T-cell (primary cell): ENCODE results near the gene NAV2. TPM values are rescaled to one million over a fixed set of nuclear protein-coding genes. Genes with fewer than 3 reads are reported as not detected.

ENCODE experiments used
- ATAC-seq, 4 experiments: fragments of 200-7000 bp in 3 of 4; fragments of 150-1000 bp in 1 of 4; cut with Tn5 transposase; replicated peaks in 1 of 4; 1 replicate in 3 of 4; 2 replicates in 1 of 4; pipeline ENCODE4 v1.10.0; 2021; ENCODE audit warnings: moderate library complexity in 3 of 4, mild to moderate bottlenecking in 2 of 4, moderate number of reproducible peaks in 1 of 4
- CTCF ChIA-PET, 2 donors: fragments of 300-600 bp; sonication (Branson Sonifier 250); formaldehyde crosslinking; loops; one replicate each; lab custom pipeline; 2022; ENCODE audit warnings: antibody characterized with exemption in 2 of 2; lab: Charles Lee
- POLR2A ChIA-PET, 2 donors: fragments of 300-600 bp; sonication (Branson Sonifier 250); formaldehyde crosslinking; loops; one replicate each; lab custom pipeline; 2022; ENCODE audit warnings: antibody characterized with exemption in 2 of 2; lab: Charles Lee
- DNase-seq, 35 experiments: peaks; one replicate each; pipeline versions ENCODE4 v3.0.0 to v3.0.0-alpha.2; 2013 to 2023
- H3K27ac ChIP-seq: one replicate; pipeline ENCODE4 v1.5.1; 2013; ENCODE audit warnings: low read length
- H3K27me3 ChIP-seq, 2 experiments: replicated peaks in 1 of 2; 1 replicate in 1 of 2; 2 replicates in 1 of 2; pipeline versions ENCODE4 v1.6.1 to v1.7.0; 2013; ENCODE audit warnings: low read length in 1 of 2, mixed read lengths in 1 of 2; ENCODE audit not compliant: control insufficient read depth in 2 of 2, insufficient read depth in 2 of 2; ENCODE audit errors: extremely low read depth in 1 of 2
- H3K36me3 ChIP-seq, 2 donors: 1 replicate in 1 of 2; 2 replicates in 1 of 2; pipeline versions ENCODE4 v1.6.1 to v1.7.0; 2013; ENCODE audit warnings: low read length in 1 of 2; ENCODE audit not compliant: control insufficient read depth in 2 of 2, insufficient read depth in 1 of 2; ENCODE audit errors: extremely low read depth in 1 of 2
- H3K4me1 ChIP-seq, 2 experiments: 1 replicate in 1 of 2; 2 replicates in 1 of 2; pipeline versions ENCODE4 v1.6.1 to v1.7.0; 2013; ENCODE audit warnings: low read length in 2 of 2, mixed read lengths in 1 of 2; ENCODE audit not compliant: insufficient read depth in 2 of 2, control insufficient read depth in 1 of 2; ENCODE audit errors: extremely low read depth in 1 of 2
- H3K4me3 ChIP-seq, 2 donors: 1 replicate in 1 of 2; 2 replicates in 1 of 2; pipeline versions ENCODE4 v1.5.1 to v1.7.0; 2013; ENCODE audit warnings: mild to moderate bottlenecking in 2 of 2, low read length in 1 of 2, moderate library complexity in 1 of 2; ENCODE audit not compliant: control insufficient read depth in 1 of 2; ENCODE audit errors: extremely low read depth in 1 of 2
- H3K9me3 ChIP-seq: 2 replicates; pipeline ENCODE4 v1.7.0; 2013
- H3K27ac Mint-ChIP-seq, 2 donors: one replicate each; pipeline ENCODE4 v1.8.0; 2020 to 2021; ENCODE audit warnings: mild to moderate bottlenecking in 2 of 2, mixed read lengths in 2 of 2
- H3K27me3 Mint-ChIP-seq, 2 donors: one replicate each; pipeline ENCODE4 v1.8.0; 2021 to 2022; ENCODE audit warnings: mixed read lengths in 2 of 2
- H3K36me3 Mint-ChIP-seq: one replicate; pipeline ENCODE4 v1.8.0; 2021; ENCODE audit warnings: mixed read lengths
- H3K4me1 Mint-ChIP-seq, 3 donors: one replicate each; pipeline ENCODE4 v1.8.0; 2020 to 2022; ENCODE audit warnings: mixed read lengths in 3 of 3, mild to moderate bottlenecking in 1 of 3
- H3K4me3 Mint-ChIP-seq, 3 donors: one replicate each; pipeline ENCODE4 v1.8.0; 2020 to 2022; ENCODE audit warnings: mild to moderate bottlenecking in 3 of 3, mixed read lengths in 3 of 3, moderate library complexity in 3 of 3
- H3K9me3 Mint-ChIP-seq, 3 donors: one replicate each; pipeline ENCODE4 v1.8.0; 2020 to 2022; ENCODE audit warnings: mixed read lengths in 3 of 3
- WGBS: methylation state at CpG from one replicate; pipeline ENCODE4 v1.1.5; 2013; ENCODE audit warnings: missing lambda C conversion rate; ENCODE audit not compliant: insufficient coverage; 5-methylcytosine and 5-hydroxymethylcytosine counted together
- total RNA-seq, 35 experiments: library from RNA in 6 of 35; stranded (reverse) in 6 of 35; fragments of 120-200 nt in 1 of 35; gene quantifications; one replicate each; pipeline versions ENCODE4 v1.2.1 to v1.2.4 and lab custom pipeline; 2013 to 2026

NAV2 gene
- total RNA-seq, 5 donors from 2014 or later (not counting 1 experiment from before 2014, with no cell fraction given) = 0.55 to 3.0 (median 1.8) TPM

DNA sequence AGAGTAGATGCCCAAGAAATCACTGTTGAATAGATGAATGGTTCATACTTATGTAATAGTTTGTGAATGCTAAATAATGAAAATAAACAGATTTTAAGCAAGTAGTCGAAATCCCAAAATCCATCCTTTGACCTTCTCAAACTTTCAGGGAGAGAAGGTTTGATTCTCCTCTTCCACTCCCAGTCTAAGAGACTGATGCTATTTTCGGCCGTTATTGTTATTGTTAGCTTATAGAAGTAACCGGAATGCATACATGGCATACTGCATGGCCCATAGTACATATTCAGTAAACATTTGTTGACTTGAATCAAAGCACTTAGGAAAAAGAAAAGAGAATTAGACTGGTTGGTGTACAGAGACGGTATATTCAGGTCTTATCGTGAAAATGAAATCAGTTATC lies 76.6 kb downstream of the NAV2 start:
- CTCF ChIA-PET = no interaction called here
- ATAC-seq (no peak), DNase-seq (no peak)
- H3K36me3 ChIP-seq = no peaks in the 10 kb centered on the region
- H3K4me3 Mint-ChIP-seq = no peak overlapping the region
- H3K4me3 ChIP-seq = no peak overlapping the region
- H3K27ac Mint-ChIP-seq = no peak overlapping the region
- no peaks in the 10 kb centered on the region for H3K36me3 Mint-ChIP-seq
- peaks cover 24 to 25% of the 10 kb centered on the region in 2 donors for H3K27me3 Mint-ChIP-seq
- H3K4me1 Mint-ChIP-seq = no peaks in the 10 kb centered on the region
- no peaks in the 10 kb centered on the region for H3K9me3 ChIP-seq
- H3K4me1 ChIP-seq = no peaks in the 10 kb centered on the region
- no peaks in the 10 kb centered on the region for H3K9me3 Mint-ChIP-seq
- POLR2A ChIA-PET = interaction anchor here in 1 of 2 donors (0.9 kb wide), 1 partner anchor 17 kb away, joined by 3 read pairs; no protein-coding TSS in a partner anchor
- no peak overlapping the region for H3K27ac ChIP-seq
- WGBS = 100% methylated on average over 2 of the region's 6 CpGs
- H3K27me3 ChIP-seq = peaks cover 0 to 3% of the 10 kb centered on the region in 2 experiments

DNA sequence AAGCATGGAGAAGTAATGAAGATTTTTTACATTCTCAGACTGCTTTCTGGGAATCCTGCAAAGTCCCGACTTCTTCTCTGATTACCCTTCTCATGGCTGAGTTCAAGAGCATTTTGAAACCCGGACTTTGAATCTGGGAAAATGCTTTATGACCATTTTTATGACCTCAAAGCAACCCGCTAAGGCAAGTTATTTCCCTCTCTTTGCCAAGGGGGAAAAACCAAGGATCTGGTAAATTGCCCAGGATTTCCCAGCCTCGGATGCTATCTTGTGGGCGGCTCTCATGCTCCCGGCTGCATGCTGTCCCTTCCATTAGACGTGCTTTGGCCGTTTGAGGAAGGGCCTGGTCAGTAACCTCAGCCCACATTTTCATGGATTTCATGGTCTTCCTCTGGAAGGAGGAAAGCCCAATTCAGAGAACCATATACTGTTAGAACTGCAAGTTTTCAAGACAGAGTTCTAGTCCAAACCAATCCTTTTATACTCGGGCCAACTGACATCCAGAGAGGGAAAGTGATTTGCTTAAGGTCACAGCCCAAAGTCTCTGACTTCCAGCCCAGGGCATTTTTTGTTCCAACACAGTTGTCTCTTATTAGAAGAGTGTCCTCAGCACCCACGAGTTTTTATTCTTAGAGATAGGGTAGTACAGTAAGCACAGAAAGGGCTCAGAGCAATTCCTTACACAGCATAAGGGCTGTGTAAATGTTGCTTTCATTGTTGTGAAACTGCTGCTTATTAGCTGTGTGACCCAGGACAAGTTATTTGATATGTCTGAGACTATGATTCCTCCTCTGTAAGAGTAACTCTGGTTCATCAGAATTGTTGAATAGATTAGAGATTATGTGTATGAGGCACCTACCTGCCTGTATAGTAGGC lies 77.4 kb downstream of the NAV2 start:
- Histone ChIP-seq H3K9me3 (no peaks in the 10 kb centered on the region), H3K36me3 (no peaks in the 10 kb centered on the region), H3K4me3 (no peak overlapping the region), H3K4me1 (no peaks in the 10 kb centered on the region), H3K27me3 (peaks cover 0 to 3% of the 10 kb centered on the region in 2 experiments), H3K27ac (no peak overlapping the region)
- ChIA-PET POLR2A (no interaction called here), CTCF (no interaction called here)
- Mint-ChIP-seq H3K27me3 (peaks cover 20 to 25% of the 10 kb centered on the region in 2 donors), H3K4me1 (no peaks in the 10 kb centered on the region), H3K4me3 (no peak overlapping the region), H3K36me3 (no peaks in the 10 kb centered on the region), H3K27ac (no peak overlapping the region), H3K9me3 (no peaks in the 10 kb centered on the region)
- WGBS = 66% methylated on average over 8 of the region's 10 CpGs
- DNase-seq (no peak), ATAC-seq (no peak)

DNA sequence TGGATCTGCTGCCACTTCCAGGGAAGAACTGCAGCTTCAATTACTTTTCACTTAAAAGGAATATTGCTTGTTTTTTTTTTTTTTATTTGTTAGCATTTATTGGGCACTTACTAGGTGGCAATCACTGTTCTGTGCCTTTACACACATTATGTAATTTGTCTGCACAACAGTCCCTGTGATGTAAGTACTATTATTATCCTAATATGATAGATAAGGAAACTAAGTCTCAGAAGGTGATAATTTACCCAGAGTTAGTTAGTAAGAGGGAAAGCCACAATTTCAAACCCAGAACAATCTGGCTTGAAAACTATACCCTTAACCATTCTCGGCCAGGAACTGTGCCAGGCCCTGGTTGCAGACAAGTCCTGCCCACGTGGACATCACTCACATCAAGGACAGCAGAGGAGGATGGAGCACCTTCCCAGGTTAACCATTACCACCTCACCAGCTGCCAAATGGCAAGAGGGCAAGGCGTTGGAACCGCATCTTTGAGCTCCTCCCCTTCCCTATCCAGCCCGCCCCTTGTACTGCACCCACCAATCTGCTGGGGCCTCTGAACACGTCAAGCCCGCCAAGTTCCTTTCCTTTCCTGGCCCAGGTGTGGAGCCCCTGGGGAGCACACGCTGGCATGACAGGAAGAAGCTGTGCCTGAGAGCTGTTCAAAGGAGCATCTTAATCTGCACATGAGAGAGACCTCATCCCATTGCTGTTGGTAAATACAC lies 78.4 kb downstream of the NAV2 start:
- Mint-ChIP-seq H3K27ac (no peak overlapping the region), H3K27me3 (peaks cover 19 to 25% of the 10 kb centered on the region in 2 donors), H3K36me3 (no peaks in the 10 kb centered on the region), H3K4me1 (no peaks in the 10 kb centered on the region), H3K4me3 (no peak overlapping the region), H3K9me3 (no peaks in the 10 kb centered on the region)
- no peaks in the 10 kb centered on the region for H3K4me1 ChIP-seq
- H3K4me3 ChIP-seq = no peak overlapping the region
- POLR2A ChIA-PET = no interaction called here
- WGBS = 67% methylated on average over 6 of the region's 8 CpGs
- ATAC-seq = no peak
- H3K36me3 ChIP-seq = no peaks in the 10 kb centered on the region
- no peak for DNase-seq
- CTCF ChIA-PET = no interaction called here
- peaks cover 0 to 3% of the 10 kb centered on the region in 2 experiments for H3K27me3 ChIP-seq
- H3K9me3 ChIP-seq = no peaks in the 10 kb centered on the region
- no peak overlapping the region for H3K27ac ChIP-seq

DNA sequence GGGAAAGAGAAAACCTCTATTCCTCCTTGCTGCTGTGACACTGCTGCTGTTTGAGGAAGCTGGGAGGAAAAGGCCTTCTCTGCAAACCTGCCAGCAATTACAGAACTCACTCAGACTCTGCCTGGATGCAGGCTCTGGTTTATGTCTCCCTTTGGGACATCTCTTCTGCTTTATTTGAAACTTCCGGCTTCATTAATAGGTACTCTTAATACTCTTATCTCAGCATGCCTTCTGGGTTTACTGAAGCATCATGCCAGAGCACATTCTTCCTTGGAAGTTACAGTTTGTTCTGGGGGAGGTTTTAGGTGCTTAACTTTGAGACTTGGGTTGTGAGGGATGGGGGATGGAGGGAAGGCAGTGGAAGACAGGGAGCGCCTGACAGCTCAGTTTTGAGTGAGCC lies 79.9 kb downstream of the NAV2 start:
- Histone ChIP-seq H3K4me1 (no peaks in the 10 kb centered on the region), H3K4me3 (no peak overlapping the region), H3K9me3 (no peaks in the 10 kb centered on the region), H3K27me3 (peaks cover 0 to 3% of the 10 kb centered on the region in 2 experiments), H3K27ac (no peak overlapping the region), H3K36me3 (no peaks in the 10 kb centered on the region)
- H3K27ac Mint-ChIP-seq = no peak overlapping the region
- no peak for ATAC-seq
- H3K9me3 Mint-ChIP-seq = no peaks in the 10 kb centered on the region
- peaks cover 14 to 28% of the 10 kb centered on the region in 2 donors for H3K27me3 Mint-ChIP-seq
- H3K4me3 Mint-ChIP-seq = no peak overlapping the region
- DNase-seq = no peak
- no peaks in the 10 kb centered on the region for H3K4me1 Mint-ChIP-seq
- H3K36me3 Mint-ChIP-seq = no peaks in the 10 kb centered on the region
- POLR2A ChIA-PET = no interaction called here
- CTCF ChIA-PET = interaction anchor here in 1 of 2 donors (0.6 kb wide), 1 partner anchor 589 kb away, joined by 4 read pairs; no protein-coding TSS in a partner anchor
- 100% methylated on average over 1 of the region's 2 CpGs for WGBS

DNA sequence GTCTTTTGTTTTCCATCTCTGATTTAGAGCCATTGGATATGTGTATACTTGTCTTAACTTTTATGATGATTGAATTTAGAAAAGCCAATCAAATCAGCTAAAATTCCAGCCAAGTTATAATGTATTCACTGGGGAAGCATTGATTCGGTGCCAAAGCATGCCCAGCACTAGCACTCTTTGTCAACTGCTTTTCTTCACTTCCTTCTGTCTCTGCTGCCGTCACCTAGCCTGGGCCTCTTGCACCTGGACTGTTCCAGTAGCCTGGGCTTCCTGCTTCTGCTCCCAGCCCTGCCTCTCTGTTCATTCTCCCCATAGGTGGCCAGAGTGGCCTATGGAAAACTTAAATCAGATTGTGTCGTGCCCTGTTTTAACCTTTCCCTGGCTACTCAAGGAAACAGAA lies 80.7 kb downstream of the NAV2 start:
- no peak overlapping the region for H3K4me3 Mint-ChIP-seq
- no peaks in the 10 kb centered on the region for H3K36me3 Mint-ChIP-seq
- H3K9me3 Mint-ChIP-seq = no peaks in the 10 kb centered on the region
- Histone ChIP-seq H3K4me1 (no peaks in the 10 kb centered on the region), H3K9me3 (no peaks in the 10 kb centered on the region), H3K27me3 (peaks cover 0 to 3% of the 10 kb centered on the region in 2 experiments), H3K36me3 (no peaks in the 10 kb centered on the region), H3K4me3 (no peak overlapping the region), H3K27ac (no peak overlapping the region)
- H3K4me1 Mint-ChIP-seq = no peaks in the 10 kb centered on the region
- no peak overlapping the region for H3K27ac Mint-ChIP-seq
- CTCF ChIA-PET = interaction anchor here in 1 of 2 donors (0.6 kb wide), 1 partner anchor 40 kb away, joined by 6 read pairs; no protein-coding TSS in a partner anchor
- peaks cover 14 to 25% of the 10 kb centered on the region in 2 donors for H3K27me3 Mint-ChIP-seq
- DNase-seq (no peak), ATAC-seq (no peak)
- 22% methylated on average over 3 of the region's 3 CpGs for WGBS
- POLR2A ChIA-PET = no interaction called here

DNA sequence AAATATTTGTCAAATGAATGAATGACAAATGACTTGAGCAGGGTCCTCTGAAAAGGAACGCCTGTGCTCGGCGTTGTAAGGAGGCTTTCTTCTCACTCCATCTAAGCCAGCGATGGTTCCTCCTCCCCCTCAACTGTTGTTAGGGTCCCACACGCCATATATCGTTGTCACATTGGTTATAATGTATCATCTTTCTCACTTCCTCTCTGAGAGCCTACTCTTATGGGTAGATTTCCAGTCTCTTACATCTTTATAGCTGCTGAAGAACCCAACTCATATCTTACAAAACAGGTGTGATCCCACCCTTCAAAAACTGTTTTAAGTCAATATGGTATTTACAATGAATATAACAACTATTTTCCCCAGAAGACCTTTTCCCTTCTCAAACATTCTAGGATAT lies 81.5 kb downstream of the NAV2 start:
- no peak overlapping the region for H3K4me3 ChIP-seq
- Mint-ChIP-seq H3K4me1 (no peaks in the 10 kb centered on the region), H3K36me3 (no peaks in the 10 kb centered on the region), H3K4me3 (no peak overlapping the region), H3K27ac (no peak overlapping the region), H3K9me3 (no peaks in the 10 kb centered on the region), H3K27me3 (peaks cover 10 to 27% of the 10 kb centered on the region in 2 donors)
- no CpG with 5 or more reads among the region's 6 CpGs for WGBS
- no peaks in the 10 kb centered on the region for H3K36me3 ChIP-seq
- H3K27me3 ChIP-seq = peaks cover 0 to 3% of the 10 kb centered on the region in 2 experiments
- DNase-seq (no peak), ATAC-seq (no peak)
- ChIA-PET CTCF (no interaction called here), POLR2A (no interaction called here)
- no peaks in the 10 kb centered on the region for H3K4me1 ChIP-seq
- H3K9me3 ChIP-seq = no peaks in the 10 kb centered on the region
- no peak overlapping the region for H3K27ac ChIP-seq
